ENCODE results near the gene ASCL1.
A peak's percentile ranks its signal among the peaks of the same experiment; 100 is the strongest.

The ASCL1 gene

GRCh38 chr12:102957339-102958050 is at the start of gene ASCL1:
TSS of gene ASCL1 (plus strand) at chr12:102957674. CDS start at chr12:102958245, 571 bp downstream.
- no peak for DNase-seq

GRCh38 chr12:102907918-102908317 is 49.6 kb upstream of the ASCL1 start:
- DNase-seq, result no peak

DNA sequence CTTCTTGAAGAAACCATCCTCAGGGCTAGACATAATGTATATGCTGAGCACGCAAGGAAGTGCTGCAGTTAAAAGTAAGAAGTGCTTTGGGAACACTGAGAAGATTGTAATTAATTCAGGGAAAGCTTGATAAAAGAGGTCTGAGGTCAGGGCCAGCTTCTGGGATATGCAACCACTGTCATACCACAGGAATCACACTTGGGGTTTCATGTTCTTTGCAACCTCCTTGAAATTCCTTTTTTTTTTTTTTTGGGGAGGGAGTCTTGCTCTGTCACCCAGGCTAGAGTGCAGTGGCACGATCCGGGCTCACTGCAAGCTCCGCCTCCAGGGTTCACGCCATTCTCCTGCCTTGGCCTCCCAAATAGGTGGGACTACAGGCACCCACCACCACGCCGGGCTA is 47.3 kb upstream of the ASCL1 start:
- no peak for DNase-seq

DNA sequence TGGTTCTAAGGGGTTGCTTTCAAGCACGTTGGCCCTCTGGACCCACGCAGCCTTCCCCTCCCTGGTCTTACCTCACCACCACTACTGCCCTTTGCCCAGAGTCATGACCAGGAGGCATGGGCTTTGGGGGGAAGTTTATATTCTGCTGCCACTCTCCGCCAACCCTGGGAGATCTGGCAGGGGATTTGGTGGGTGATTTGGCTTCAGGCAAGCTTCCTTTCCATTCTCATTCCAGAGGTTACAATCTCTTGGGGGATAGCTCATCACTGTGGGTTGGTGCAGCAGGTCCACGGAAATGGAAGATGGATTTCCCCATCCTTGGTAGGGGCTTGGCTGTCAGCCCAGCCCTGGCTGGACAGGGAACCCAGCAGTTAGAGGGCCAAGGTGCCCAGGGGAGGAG is 46.7 kb upstream of the ASCL1 start:
- no peak for DNase-seq

DNA sequence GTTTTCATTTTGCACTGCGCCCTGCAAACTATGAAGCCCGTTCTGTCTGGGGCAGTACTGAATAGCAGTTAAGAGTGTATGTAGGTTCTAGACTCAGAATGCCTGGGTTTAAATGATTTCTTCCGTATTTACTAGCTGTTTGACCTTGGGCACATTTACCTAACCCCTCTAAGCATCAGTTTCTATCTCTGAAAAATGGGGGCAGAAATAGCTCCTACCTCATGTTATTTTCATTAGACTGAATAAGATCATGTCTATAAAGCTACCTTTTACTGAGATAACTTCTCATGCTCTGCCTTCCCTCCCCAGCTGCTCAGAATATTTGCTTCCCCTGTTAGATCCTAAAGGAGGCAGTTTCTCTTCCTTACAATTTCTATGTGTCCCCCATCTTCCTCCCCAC is 46.2 kb upstream of the ASCL1 start:
- DNase-seq, result no peak

GRCh38 chr12:102912258-102912657 is 45.2 kb upstream of the ASCL1 start:
- no peak for DNase-seq

DNA sequence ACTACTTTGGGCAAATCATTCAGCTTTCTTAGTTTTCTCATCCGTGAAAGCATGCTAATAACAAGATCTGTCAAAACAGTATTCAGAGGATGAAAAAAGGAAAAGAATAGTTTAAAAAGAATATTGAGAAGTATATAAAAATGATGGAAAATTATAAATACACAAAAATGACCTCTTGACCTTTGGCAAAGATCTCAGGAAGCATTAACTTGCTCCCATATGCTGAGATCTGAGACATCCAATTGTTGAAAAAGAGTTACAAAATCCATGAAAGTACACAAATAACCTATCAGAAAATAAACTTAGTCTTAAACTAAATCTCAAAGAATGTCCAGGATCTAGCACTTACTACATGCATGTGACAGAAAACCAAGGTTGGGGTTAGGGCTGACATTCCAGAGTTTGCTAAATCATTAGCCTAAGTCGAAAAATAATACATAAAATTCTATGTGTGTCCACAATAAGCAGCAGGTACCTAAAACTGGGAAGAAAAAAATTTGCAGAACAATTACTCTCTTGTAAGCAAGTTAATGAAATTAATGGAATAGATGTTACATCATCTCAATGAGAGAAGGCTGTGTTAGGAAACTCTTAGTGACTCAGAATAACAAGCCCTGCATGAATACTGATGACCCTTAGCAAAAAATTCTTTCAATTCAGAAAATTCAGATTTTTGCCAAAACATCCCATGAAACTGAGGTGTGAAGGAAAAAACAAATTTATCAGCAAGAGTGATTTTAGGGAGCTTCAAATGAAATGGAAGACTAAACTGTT is 43.8 kb upstream of the ASCL1 start:
- DNase-seq, result no peak

- DNase-seq, result no peak
Measured at GRCh38 chr12:102916252-102917025, 41.0 kb upstream of the ASCL1 start.

DNA sequence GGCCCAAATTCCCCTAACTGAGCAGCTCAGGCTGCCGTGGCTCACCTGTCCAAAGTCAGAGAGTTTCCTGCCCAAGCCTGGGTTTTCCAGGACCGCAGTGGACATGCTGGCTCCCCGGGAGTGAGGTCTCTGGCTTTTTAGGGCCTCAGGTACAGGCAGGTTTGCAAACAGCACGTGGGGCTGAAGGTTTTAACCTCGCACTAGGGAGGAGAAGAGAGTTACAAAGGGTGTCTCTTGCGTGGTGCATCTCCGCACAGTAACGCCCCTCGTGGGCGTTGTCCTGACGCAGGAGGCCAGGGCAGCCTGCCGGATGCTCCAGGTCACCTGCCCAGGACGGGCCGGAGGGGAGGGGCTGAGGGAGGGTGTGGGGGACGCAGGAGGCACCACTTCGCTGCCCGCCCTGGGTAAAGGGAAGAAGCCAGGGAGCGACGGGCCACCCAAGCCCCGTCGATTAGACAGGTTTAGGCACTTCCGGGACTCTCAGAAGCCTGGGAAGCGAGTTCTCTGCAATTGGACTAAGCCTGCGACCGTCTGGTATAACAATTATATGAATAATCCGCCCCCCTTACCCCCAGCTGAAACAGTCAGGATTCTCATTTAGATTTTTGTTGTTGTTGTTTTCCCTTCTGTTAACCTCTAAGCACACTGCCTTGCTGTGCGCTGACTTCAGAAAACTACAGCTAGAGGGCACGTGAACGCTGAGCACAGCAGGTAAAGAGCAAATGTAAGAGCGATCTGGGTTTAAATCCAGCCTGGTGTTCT is 40.3 kb upstream of the ASCL1 start, which contains the start of gene PAH:
Gene PAH, minus strand, starts transcription at position 219 of the 762 bp plus-strand sequence. Its CDS starts 114 bp downstream, at position 105.
- peak; percentile 17 for DNase-seq

GRCh38 chr12:102918840-102919239 is 38.6 kb upstream of the ASCL1 start:
- no peak for DNase-seq

GRCh38 chr12:102920271-102920670 is 37.2 kb upstream of the ASCL1 start:
- DNase-seq, result no peak

DNA sequence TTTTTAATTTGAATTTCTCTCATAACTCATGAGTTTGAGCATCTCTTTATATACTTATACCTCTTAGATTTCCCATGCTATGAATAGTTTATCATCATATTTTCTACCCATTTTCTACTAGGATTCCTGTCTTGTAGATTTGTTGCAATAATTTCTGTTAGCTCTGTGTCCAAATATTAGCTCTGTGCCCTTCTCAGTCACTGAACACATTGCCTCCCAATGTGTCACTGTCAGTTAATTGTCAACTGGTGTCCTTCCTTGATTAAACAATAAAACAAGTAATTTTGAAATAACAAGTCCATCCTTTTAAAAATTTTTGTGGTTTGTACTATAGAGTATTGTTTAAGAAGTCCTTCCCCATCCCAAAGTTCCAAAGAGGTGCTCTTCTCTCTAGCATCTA is 36.2 kb upstream of the ASCL1 start:
- no peak for DNase-seq

GRCh38 chr12:102927220-102927619 is 30.3 kb upstream of the ASCL1 start:
- no peak for DNase-seq

GRCh38 chr12:102933168-102933567 is 24.3 kb upstream of the ASCL1 start:
- no peak for DNase-seq

GRCh38 chr12:102939059-102939458 is 18.4 kb upstream of the ASCL1 start:
- no peak for DNase-seq

- no peak for DNase-seq
Measured at GRCh38 chr12:102939670-102940222, 17.7 kb upstream of the ASCL1 start.

DNA sequence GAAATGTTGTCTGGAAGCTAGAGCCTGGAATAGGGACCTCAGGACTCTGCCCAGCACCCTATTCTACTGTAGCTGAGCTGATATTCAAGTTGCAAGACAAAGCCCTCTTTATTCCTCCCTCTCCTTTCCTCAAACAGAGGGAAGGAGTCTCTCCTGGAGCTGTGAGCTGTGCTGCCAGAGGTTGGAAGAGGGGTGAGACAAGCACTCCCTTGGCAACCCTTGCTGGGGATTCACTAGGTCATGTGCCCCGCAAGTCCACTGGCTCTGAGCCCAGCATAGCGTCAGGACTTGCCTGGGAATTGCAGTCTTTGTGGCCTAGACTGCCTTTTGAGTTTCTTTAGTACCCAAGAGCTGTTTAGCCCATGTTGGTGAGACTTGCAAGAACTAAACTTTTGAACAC is 11.4 kb upstream of the ASCL1 start:
- DNase-seq, result no peak

DNA sequence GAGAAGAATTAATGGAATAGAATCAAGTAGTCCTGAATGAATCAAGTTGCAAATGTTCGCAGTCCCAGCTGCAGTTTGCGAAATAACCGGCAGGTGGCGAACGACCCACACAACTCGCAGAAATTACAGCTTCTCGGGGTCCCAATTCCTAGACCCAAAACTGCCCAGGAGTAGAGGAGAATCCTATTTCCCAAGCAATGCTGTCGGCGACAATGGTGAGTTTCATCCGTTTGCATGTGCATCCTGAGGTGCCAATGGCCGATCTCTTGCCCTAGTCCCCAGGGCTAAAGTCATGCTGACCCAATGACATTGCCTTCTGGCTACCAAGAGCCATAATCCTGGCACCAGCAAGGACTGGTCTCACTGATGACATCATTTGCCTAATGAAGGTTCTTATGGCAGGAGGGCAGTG is 8.5 kb upstream of the ASCL1 start:
- peak; percentile 59 for DNase-seq

DNA sequence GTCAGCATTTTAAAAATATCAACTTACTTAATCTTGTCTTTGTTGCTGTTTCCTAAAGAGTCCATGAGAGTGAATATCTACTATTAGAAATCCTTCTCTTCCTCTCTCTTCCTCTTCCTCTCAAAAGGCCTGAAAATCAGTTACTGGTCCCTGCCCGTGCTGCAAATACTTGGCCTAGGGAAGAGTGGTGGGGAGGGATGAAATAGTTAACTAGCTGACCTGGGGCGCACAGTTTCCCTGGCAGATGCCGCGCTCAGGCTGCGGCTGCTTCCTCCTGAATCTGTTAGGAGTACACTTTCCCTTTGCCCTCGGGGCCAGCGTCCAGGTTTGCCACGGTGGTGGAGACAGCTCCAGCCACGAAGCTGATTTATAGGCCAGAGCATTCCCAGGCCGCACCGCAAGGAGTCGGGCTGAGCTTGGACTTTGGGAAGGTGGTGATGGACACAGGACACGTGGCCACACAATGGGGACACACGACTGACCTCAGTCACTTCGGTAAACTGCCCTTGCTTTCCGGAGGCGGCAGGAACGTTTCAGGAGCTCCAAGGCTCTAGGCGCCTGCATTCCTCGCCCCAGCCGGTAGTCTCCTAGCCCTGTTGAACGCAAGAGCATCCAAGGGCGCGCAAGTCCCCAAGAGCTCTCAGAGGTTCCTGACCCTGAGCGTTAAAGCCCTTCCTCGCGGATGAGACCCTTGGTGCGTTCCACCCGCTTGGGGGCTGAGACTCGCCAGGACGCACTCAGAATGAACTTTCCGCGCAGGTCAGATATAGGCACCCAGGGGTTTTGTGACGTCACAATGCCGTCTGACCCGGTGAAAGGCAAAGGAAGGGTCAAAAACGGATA is 7.1 kb upstream of the ASCL1 start:
- DNase-seq, result no peak

GRCh38 chr12:102950950-102951619 is 6.4 kb upstream of the ASCL1 start:
- no peak for DNase-seq

GRCh38 chr12:102951841-102952240 is 5.6 kb upstream of the ASCL1 start:
- DNase-seq, result no peak

Data from activated CD8-positive, alpha-beta memory T cell treated with anti-CD3 and anti-CD28 coated beads, Interleukin-2, amount 50 U/mL, for 4 hours (primary cell).